Measurements from ENCODE around the gene SPATA21.
"Not testable (repeated sequence)": the region's sequence is repeated elsewhere in the genome, so short reads cannot be mapped to it uniquely, and the experiment has no call there.

The SPATA21 gene

DNA sequence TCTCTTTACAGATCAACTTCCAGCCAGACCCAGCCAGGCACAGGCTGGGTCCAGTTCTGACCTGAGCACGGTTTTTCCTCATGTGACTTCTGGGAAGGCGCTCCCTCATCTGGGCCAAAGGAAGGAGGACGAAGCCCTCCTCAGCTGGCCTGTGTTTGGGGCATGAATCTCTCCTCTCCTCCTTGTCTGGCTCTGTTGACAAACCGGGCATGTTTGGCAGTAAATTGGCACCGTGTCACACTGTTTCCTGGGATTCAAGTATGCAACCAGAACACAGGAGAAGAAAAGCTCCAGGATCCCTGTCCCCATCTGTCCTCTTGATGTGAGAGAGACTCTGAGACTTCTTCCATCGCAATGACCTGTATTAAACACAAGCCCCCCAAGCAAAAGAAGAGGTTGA is 21.6 kb upstream of the SPATA21 start:
- no peak for TF ChIP-seq CTCF (conservative IDR thresholded peaks at IDR 0.05; ENCODE audit: control insufficient read depth, insufficient read depth, low read depth, low read length)
- no peak for DNase-seq (ENCODE audit: low read depth)
- H3K4me3 ChIP-seq (ENCODE audit: control insufficient read depth, low read depth, low read length) = no peak overlapping the region

DNA sequence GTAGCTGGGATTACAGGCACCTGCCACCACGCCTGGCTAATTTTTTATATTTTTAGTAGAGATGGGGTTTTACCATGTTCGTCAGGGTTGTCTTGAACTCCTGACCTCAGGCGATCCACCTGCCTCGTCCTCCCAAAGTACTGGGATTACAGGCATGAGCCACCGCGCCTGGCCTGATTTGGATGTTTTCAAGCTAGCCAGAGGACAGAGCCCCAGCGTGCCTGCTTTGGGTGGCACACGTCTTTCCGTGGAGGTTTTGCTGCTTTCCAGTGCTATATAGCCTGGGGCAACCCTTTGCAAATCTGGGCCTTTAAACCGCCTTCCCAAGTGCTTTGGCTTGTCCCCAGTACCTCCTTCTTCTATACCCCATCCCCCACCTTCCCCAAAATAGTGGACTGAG is 18.9 kb upstream of the SPATA21 start:
- not testable (repeated sequence) for H3K4me3 ChIP-seq (ENCODE audit: control insufficient read depth, low read depth, low read length); DNase-seq (ENCODE audit: low read depth)

- not testable (repeated sequence) for H3K4me3 ChIP-seq (ENCODE audit: control insufficient read depth, low read depth, low read length); DNase-seq (ENCODE audit: low read depth)
Measured at GRCh38 chr1:16454909-16455308, 17.7 kb upstream of the SPATA21 start.

DNA sequence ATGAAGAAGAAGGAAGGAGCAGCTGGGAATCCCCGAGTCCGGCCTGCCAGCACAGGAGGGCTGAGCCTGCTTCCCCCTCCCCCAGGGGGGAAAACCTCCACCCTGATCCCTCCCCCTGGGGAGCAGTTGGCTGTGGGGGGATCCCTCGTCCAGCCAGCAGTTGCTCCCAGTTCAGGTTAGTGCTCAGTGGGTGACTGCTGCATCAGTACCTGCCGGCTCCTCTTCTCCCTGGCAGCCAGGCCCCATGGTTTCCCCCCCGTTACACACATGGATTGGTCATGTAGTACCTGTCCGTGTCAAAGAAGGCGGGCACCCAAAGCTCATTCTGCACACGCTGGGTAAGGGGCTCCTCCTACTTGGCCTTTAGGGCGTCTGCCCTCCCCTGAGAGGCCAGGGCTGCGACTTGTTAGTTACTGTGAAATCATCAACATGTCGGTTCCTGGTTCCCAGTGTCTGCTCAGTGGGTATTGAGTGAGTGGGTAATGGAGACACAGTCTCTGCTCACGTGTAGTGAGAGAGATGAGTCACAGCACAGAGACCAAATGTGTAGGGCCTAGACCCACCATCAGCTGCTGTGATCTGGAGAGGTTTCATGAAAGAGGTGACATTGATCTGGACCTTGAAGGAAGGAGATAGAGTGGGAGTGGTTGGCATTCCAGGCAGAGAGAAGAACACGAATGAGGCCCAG is 14.8 kb upstream of the SPATA21 start:
- TF ChIP-seq CTCF (conservative IDR thresholded peaks at IDR 0.05; ENCODE audit: control insufficient read depth, insufficient read depth, low read depth, low read length) = no peak
- H3K4me3 ChIP-seq (ENCODE audit: control insufficient read depth, low read depth, low read length) = no peak overlapping the region
- no peak for DNase-seq (ENCODE audit: low read depth)

- no peak for DNase-seq (ENCODE audit: low read depth)
- TF ChIP-seq CTCF (conservative IDR thresholded peaks at IDR 0.05; ENCODE audit: control insufficient read depth, insufficient read depth, low read depth, low read length) = no peak
- H3K4me3 ChIP-seq (ENCODE audit: control insufficient read depth, low read depth, low read length) = no peak overlapping the region
Measured at GRCh38 chr1:16450863-16451481, 13.7 kb upstream of the SPATA21 start.

DNA sequence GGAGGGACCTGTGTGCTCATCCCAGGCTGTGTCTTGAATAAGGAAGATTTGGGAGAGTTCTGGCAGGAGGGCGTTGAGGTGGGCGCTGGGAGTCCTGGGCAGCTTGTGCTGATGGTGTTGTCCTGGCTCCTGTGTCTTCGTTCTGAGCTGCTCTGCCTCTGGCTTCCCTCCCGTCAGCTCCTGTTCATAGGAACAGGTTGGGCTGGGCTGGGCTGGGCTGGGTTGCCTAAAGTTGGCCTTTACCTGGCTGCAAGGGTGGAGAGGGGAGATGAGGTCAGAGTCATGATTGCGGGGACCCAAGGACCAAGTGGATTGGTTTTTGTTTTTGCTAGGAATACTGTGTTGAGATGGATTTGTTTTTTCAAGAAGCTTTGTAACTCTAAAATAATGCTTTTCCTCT is 12.4 kb upstream of the SPATA21 start:
- no peak for DNase-seq (ENCODE audit: low read depth)
- H3K4me3 ChIP-seq (ENCODE audit: control insufficient read depth, low read depth, low read length) = no peak overlapping the region
- no peak for TF ChIP-seq CTCF (conservative IDR thresholded peaks at IDR 0.05; ENCODE audit: control insufficient read depth, insufficient read depth, low read depth, low read length)

- no peak for TF ChIP-seq CTCF (conservative IDR thresholded peaks at IDR 0.05; ENCODE audit: control insufficient read depth, insufficient read depth, low read depth, low read length)
- H3K4me3 ChIP-seq (ENCODE audit: control insufficient read depth, low read depth, low read length) = no peak overlapping the region
- DNase-seq (ENCODE audit: low read depth) = no peak
Measured at GRCh38 chr1:16449065-16449464, 11.8 kb upstream of the SPATA21 start.

GRCh38 chr1:16447641-16448040 is 10.4 kb upstream of the SPATA21 start:
- DNase-seq (ENCODE audit: low read depth) = no peak
- H3K4me3 ChIP-seq (ENCODE audit: control insufficient read depth, low read depth, low read length) = no peak overlapping the region
- TF ChIP-seq CTCF (conservative IDR thresholded peaks at IDR 0.05; ENCODE audit: control insufficient read depth, insufficient read depth, low read depth, low read length) = no peak
